H1 (cell line): ENCODE results near the gene TAGLN2. TPM values are rescaled to one million over a fixed set of nuclear protein-coding genes. Genes with fewer than 3 reads are reported as not detected.

ENCODE experiments used
- ASH2L ChIP-seq: fragments of 200-600, 300-600 bp; sonication (generic); IDR thresholded peaks from one replicate; pipeline ENCODE4 v1.7.1; 2017; ENCODE audit warnings: low read length
- ATF3 ChIP-seq: IDR thresholded peaks from 2 replicates; pipeline ENCODE4 v1.6.1; 2011; ENCODE audit warnings: low read depth, mild to moderate bottlenecking, low read length; ENCODE audit not compliant: insufficient read depth
- BACH1 ChIP-seq: IDR thresholded peaks from 2 replicates; pipeline ENCODE4 v1.6.1; 2012; ENCODE audit warnings: low read length, improper control_type of control experiment
- BRCA1 ChIP-seq: IDR thresholded peaks from 2 replicates; pipeline ENCODE4 v1.6.1; 2012; ENCODE audit warnings: low read depth, low read length, improper control_type of control experiment
- CBX5 ChIP-seq: fragments of 300-800, 300-1000 bp; sonication (generic); IDR thresholded peaks from 2 replicates; pipeline ENCODE4 v1.7.1; 2016; ENCODE audit warnings: antibody characterized with exemption, low read length, low read depth
- CBX8 ChIP-seq: fragments of 300-800, 300-1000 bp; sonication (generic); IDR thresholded peaks from 2 replicates; pipeline ENCODE4 v1.7.1; 2016; ENCODE audit warnings: low read depth, low read length, borderline replicate concordance
- CREB1 ChIP-seq: IDR thresholded peaks from 2 replicates; pipeline ENCODE4 v1.6.1; 2012; ENCODE audit warnings: inconsistent platforms
- E2F6 ChIP-seq: IDR thresholded peaks from 2 replicates; pipeline ENCODE4 v1.6.1; 2012; ENCODE audit warnings: inconsistent platforms
- FOSL1 ChIP-seq: IDR thresholded peaks from 2 replicates; pipeline ENCODE4 v1.6.1; 2011; ENCODE audit warnings: mild to moderate bottlenecking, low read depth, low read length, moderate library complexity; ENCODE audit not compliant: insufficient read depth
- HDAC2 ChIP-seq, 2 experiments: fragments of 300-600 bp in 1 of 2; sonication (generic) in 1 of 2; IDR thresholded peaks; 2 replicates each; pipeline ENCODE4 v1.6.1; 2011 to 2012; ENCODE audit warnings: low read depth in 2 of 2, low read length in 2 of 2, mild to moderate bottlenecking in 2 of 2, moderate library complexity in 2 of 2, borderline replicate concordance in 1 of 2, inconsistent platforms in 1 of 2
- KDM4A ChIP-seq: IDR thresholded peaks from one replicate; pipeline ENCODE4 v1.7.1; 2012; ENCODE audit warnings: low read depth, mild to moderate bottlenecking, moderate library complexity, low read length, inconsistent platforms; ENCODE audit not compliant: severe bottlenecking
- MAFK ChIP-seq: IDR thresholded peaks from 2 replicates; pipeline ENCODE4 v1.6.1; 2012; ENCODE audit warnings: low read depth, mild to moderate bottlenecking, improper control_type of control experiment, low read length
- PHF8 ChIP-seq: fragments of 200-600 bp; sonication (generic); conservative IDR thresholded peaks from 2 replicates; pipeline ENCODE4 v1.7.1; 2012; ENCODE audit warnings: low read depth, mild to moderate bottlenecking, inconsistent platforms, low read length, moderate library complexity
- POLR2AphosphoS5 ChIP-seq: IDR thresholded peaks from 2 replicates; pipeline ENCODE4 v1.6.1; 2011; ENCODE audit warnings: low read depth, low read length
- SIN3A ChIP-seq, 2 experiments: IDR thresholded peaks in 1 of 2; conservative IDR thresholded peaks in 1 of 2; 2 replicates each; pipeline ENCODE4 v1.6.1; 2011 to 2012; ENCODE audit warnings: low read length in 2 of 2, improper control_type of control experiment in 1 of 2, low read depth in 1 of 2, mild to moderate bottlenecking in 1 of 2
- SIX5 ChIP-seq: IDR thresholded peaks from 2 replicates; pipeline ENCODE4 v1.6.1; 2011; ENCODE audit warnings: mild to moderate bottlenecking, low read depth, low read length
- SP1 ChIP-seq: IDR thresholded peaks from 2 replicates; pipeline ENCODE4 v1.6.1; 2011; ENCODE audit warnings: low read depth, low read length
- SRF ChIP-seq: IDR thresholded peaks from 2 replicates; pipeline ENCODE4 v1.6.1; 2011; ENCODE audit warnings: mild to moderate bottlenecking, low read depth, low read length, moderate library complexity
- TAF1 ChIP-seq: IDR thresholded peaks from 2 replicates; pipeline ENCODE4 v1.6.1; 2011; ENCODE audit warnings: mild to moderate bottlenecking, low read depth, low read length
- TAF7 ChIP-seq: optimal IDR thresholded peaks from 2 replicates; pipeline ENCODE3; 2011; ENCODE audit warnings: low read depth, mild to moderate bottlenecking, inconsistent platforms, low read length, moderate library complexity, borderline replicate concordance
- polyA plus RNA-seq, 7 experiments: library from polyadenylated mRNA; depleted of rRNA in 3 of 7; stranded (reverse) in 5 of 7; unstranded in 2 of 7; fragments of >200 nt in 5 of 7; fragments of 200-250 nt in 2 of 7; gene quantifications; 1 replicate in 5 of 7; 2 replicates in 1 of 7; 4 replicates in 1 of 7; pipeline versions ENCODE4 v1.2.1 to v1.2.3, GENCODE V29; 2011 to 2013; ENCODE audit warnings: missing spikeins in 2 of 7, mixed read lengths in 2 of 7
- total RNA-seq: library from RNA; stranded (reverse); fragmentation: NEBNext Ultra II Directional; extraction: Animal tissue kit (Norgen Biotek cat#: 25700); gene quantifications from 2 replicates; pipeline ENCODE4 v1.2.1, GENCODE V29; 2021
- TF ChIP-seq, protein P1 (sequence below): IDR thresholded peaks from 2 replicates; pipeline ENCODE4 v1.6.1; 2012; ENCODE audit warnings: inconsistent platforms

The TAGLN2 gene
- total and polyA plus RNA-seq, 2 of the 8 experiments (the other 6 are each of a cell fraction or from before 2014, with no cell fraction given) = 93.0 to 114 TPM

DNA sequence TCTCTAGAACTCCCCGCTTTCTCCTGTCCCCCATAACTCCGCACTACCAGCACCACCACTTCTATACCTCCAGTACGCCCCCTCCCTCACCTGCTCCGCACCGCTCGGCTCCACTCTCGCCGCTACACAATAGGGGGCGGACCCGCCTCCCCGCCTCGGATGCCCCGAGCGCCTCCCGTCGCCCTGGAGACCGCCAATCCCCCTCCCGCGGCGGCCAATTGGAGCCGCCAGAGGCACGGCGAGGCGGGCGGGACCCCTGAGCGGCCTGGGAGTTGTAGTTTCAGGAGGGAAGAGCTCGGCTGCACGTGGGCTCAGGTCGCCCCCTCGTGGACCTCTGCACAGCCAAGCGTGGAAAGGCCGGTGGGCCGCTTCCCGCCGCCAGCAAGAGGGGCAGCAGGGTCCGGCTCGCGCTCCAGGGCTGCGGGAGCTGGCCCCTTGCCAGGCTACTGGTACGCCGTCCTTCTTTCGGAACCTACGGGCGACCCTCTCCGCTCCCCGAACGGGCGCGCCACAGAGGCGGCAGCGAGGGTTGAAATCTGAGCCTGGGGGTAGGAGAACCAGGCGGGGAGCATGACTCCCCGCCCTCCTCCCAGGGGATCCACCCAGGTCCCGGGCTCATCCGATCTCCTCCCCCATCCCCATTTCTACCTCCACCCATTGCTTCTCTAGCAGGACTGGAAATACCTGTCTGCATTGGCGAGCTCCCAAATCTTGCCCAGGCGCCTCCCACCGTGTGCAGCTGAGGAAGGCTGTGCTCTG lies 20.4 kb upstream of the TAGLN2 start, which contains the start of gene IGSF9 (continued):
- TF ChIP-seq BRCA1 = no peak
- TF ChIP-seq KDM4A = peak; percentile 89
- TF ChIP-seq MAFK = no peak
- no peak for TF ChIP-seq CBX5
- TF ChIP-seq POLR2AphosphoS5 = no peak; the same call in 1 of the 2 replicates
- TF ChIP-seq, protein P1, sequence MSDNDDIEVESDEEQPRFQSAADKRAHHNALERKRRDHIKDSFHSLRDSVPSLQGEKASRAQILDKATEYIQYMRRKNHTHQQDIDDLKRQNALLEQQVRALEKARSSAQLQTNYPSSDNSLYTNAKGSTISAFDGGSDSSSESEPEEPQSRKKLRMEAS = peak; percentile 93
- TF ChIP-seq SIX5 = peak; percentile 66
- 0 out of 2 replicates have a peak, but pooled peaks have one; percentile 15 for TF ChIP-seq SRF
- TF ChIP-seq SP1 = 0 out of 2 replicates have a peak, but pooled peaks have one; percentile 58
- TF ChIP-seq ASH2L = peak; percentile 86
- TF ChIP-seq TAF1 = peak; percentile 35; the same call in 1 of the 2 replicates
- peak; percentile 42 for TF ChIP-seq TAF7
- TF ChIP-seq CBX8 = no peak
- 0 out of 2 replicates have a peak, but pooled peaks have one; percentile 60 for TF ChIP-seq CREB1
- TF ChIP-seq ATF3 = no peak
- no peak for TF ChIP-seq FOSL1
- TF ChIP-seq HDAC2 (IDR thresholded peaks at IDR 0.05; ENCODE audit: borderline replicate concordance in 1 of 2, low read depth in 2 of 2, low read length in 2 of 2) = peak; percentile 59 to 95; a peak in 3 of 4 replicates
- peak; percentile 83 for TF ChIP-seq E2F6
- TF ChIP-seq PHF8 = peak; percentile 82; the same call in 1 of the 2 replicates
- peak; percentile 61 for TF ChIP-seq BACH1
- TF ChIP-seq SIN3A (conservative IDR thresholded peaks at IDR 0.05 in 1 of 2, IDR thresholded peaks at IDR 0.05 in 1 of 2; ENCODE audit: low read depth in 1 of 2, low read length in 2 of 2) = peak; percentile 40 to 58; a peak in 2 of 4 replicates
